GM10266 (cell line): ENCODE measurements around the gene NCAPG2.
A peak's percentile ranks its signal among the peaks of the same experiment; 100 is the strongest.
"Not testable (repeated sequence)": the region's sequence is repeated elsewhere in the genome, so short reads cannot be mapped to it uniquely, and the experiment has no call there.

Experiments used
- DNase-seq: peaks from one replicate; pipeline ENCODE4 v3.0.0; 2012; ENCODE audit errors: extremely low spot score
- TF ChIP-seq, protein P1 (sequence below): IDR thresholded peaks from 2 replicates; pipeline ENCODE4 v1.5.1; 2012; ENCODE audit warnings: mild to moderate bottlenecking, low read depth; ENCODE audit not compliant: control insufficient read depth, insufficient read depth; ENCODE audit errors: missing control alignments

The NCAPG2 gene

DNA sequence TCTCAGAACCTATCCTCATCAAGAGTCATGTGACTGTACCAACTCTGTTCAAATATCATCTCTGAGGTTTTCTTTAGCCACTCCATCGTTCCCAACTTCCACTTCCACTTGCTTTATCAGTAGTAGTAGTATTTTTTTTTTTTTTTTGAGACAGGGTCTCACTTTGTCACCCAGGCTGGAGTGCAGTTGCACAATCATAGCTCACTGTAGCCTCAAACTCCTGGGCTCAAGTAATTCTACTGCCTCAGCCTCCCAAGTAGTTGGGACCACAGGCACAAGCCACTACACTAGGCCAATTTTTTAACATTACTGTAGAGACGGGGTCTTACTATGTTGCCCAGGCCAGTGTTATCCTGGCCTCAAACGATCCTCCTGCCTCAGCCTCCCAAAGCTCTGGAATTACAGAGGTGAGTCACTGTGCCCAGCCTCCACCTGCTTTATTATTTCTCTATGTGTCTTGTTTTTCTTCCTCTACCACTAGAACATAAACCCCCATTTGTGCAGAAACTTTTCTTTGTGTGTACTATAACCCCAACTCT lies 5.9 kb downstream of the NCAPG2 start:
- TF ChIP-seq, protein P1, sequence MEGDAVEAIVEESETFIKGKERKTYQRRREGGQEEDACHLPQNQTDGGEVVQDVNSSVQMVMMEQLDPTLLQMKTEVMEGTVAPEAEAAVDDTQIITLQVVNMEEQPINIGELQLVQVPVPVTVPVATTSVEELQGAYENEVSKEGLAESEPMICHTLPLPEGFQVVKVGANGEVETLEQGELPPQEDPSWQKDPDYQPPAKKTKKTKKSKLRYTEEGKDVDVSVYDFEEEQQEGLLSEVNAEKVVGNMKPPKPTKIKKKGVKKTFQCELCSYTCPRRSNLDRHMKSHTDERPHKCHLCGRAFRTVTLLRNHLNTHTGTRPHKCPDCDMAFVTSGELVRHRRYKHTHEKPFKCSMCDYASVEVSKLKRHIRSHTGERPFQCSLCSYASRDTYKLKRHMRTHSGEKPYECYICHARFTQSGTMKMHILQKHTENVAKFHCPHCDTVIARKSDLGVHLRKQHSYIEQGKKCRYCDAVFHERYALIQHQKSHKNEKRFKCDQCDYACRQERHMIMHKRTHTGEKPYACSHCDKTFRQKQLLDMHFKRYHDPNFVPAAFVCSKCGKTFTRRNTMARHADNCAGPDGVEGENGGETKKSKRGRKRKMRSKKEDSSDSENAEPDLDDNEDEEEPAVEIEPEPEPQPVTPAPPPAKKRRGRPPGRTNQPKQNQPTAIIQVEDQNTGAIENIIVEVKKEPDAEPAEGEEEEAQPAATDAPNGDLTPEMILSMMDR: no peak
- no peak for DNase-seq

DNA sequence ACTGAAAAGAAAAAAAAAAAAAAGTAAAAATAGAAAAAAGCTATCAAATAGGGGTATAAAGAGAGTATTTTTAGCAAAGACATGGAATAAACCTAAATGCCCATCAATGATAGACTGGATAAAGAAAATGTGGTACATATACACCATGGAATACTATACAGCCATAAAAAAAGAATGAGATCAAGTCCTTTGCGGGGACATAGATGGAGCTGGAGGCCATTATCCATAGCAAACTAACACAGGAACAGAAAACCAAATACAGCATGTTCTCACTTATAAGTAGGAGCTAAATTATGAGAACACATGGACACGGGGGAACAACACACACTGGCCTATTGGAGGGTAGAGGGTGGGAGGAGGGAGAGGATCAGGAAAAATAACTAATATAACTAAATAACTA lies 7.0 kb downstream of the NCAPG2 start:
- not testable (repeated sequence) for DNase-seq

DNA sequence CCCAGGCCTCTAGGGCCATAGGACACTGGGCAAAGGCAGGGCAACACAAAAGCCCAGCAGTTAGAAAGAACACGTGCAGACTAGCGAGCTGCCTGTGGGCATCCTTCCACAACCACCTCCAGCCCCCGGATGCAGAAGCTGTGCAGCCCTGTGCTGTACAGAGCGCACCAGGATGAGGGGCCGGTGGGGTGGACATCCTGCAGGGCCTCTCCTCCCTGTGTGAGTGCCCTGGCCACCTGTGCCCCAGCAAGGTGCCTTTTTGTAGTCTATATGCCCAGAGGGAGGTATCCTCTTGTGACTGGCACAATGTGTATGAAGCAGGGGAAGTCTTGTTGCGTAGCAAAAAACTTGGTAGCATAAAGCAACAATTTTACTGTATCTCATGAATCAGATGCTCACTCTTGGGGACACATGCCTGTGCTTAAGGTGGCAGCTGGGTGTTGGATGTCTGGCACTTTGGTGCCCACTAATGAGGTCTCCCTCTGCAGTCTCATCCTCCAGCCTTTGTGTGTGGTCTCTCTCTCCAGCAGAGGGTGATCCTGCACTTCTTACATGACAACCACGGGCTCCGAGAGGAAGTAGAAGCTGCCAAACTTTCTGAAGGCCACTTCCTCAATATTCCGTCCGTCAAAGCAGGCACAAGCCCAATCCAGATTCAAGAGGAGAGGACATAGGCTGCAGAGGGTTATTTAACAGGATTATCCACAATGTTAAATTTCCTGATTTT lies 8.7 kb downstream of the NCAPG2 start:
- TF ChIP-seq, protein P1: peak; percentile 63
- peak; percentile 41 for DNase-seq

DNA sequence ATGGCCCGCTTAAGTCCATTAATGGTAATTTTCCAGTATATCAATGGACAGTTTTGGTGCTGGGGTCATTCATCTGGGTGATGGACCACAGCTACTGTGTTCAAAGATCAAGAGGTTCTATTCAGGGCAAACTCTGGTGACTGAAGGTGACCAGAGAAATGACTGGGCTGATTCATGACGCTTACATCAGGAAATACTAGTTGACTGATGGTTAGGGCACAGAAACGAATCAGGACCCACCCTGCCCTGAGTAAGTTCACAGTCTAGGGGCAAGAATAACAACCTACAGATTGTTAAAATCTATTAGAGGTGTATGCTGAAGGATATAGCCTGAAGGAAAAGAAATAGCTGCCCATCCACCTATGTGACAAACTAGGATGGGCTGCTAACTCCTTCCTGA lies 9.5 kb downstream of the NCAPG2 start:
- DNase-seq: no peak
- TF ChIP-seq, protein P1: no peak

DNA sequence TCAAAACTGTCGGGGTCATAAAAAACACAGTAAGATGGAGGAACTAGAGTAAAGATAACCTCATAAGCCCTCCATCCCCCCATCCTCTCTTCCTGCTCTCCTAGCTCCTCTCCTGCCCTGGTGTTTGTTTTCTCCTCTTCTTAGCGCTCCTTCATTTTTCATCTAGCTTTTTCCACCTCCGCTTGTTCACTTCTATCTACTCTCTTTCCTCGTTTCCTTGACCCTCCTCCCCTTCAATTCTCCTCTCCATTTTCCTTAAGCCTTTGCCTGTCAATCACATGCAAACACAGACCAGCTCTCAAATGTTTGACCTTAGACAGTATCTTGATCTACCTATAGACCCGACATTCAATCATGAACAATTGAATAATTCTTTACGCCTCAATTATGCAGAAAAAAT lies 10.0 kb downstream of the NCAPG2 start:
- DNase-seq: no peak
- TF ChIP-seq, protein P1: no peak

DNA sequence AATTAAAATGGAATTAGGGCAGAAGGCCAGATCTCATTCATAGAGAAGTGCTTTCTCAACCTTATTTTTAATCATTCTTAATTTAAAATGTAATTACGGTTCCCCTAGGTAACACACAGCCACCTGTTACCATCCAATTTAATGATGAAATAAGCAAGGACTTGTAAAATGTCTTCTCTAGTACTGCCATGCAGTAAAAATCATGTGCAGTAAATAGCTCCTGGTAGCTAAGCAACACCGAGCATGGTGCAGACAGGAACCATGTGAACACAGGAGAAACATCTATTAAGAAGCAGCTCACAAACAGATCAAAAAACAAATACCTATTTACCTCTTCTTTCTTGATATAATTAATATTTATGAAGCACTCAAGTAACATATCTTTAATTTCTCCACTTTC lies 15.1 kb downstream of the NCAPG2 start:
- DNase-seq: no peak
- TF ChIP-seq, protein P1: no peak

DNA sequence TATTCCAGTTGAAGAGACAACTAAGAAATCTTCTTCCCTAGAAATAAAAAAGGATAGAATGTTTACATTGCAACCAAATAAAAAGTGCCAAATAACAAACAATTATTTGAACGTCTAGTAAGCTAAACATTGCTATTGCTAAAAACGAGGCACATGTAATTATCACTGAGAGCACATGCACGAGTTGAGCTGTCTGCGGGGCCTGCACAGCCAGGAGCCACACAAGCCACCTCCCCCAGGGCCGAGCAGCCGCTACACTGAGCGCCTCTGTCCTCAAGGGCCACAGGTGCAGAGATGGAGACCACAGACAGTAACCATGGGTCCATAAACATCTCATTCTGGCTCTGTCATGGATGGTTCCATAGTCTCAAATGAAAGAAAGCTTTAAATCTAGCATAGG lies 17.2 kb downstream of the NCAPG2 start:
- TF ChIP-seq, protein P1: no peak
- DNase-seq: no peak
